ENCODE measurements around the gene LRP1B.
"Not testable (repeated sequence)": the region's sequence is repeated elsewhere in the genome, so short reads cannot be mapped to it uniquely, and the experiment has no call there.

Gene LRP1B

DNA sequence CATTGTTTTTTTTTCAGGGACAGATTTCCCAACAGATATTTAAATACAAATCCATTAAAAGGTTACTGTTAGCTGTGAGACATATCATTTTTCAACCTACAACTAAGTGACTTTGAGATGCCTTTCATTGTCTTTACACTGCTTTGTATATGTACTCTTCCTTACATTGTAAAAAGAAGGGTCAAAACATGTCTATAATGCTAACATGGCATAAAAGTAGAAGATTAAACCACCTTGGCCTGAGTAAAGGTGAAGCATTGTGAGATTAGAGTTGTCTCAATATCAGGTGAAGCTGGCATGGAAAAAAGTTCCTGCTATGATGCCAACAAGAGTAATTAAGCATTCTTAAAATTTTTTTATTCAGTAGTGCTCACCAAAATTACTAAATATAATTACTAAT lies 1842.1 kb downstream of the LRP1B start:
- no peak overlapping the region for H3K9ac ChIP-seq (ENCODE audit: low read length)
- no peaks in the 10 kb centered on the region for H3F3A ChIP-seq (ENCODE audit: insufficient read depth, low read length)
- no peaks in the 10 kb centered on the region for H3K4me1 ChIP-seq (ENCODE audit: low read length)
- no peaks in the 10 kb centered on the region for H3K9me2 ChIP-seq (replicated peaks; ENCODE audit: insufficient read depth, low read length)
- no peak overlapping the region for H3K4me3 ChIP-seq (ENCODE audit: low read length)
- no peaks in the 10 kb centered on the region for H3K9me3 ChIP-seq (replicated peaks; ENCODE audit: insufficient read depth, low read length)
- no peak overlapping the region for H3K4me2 ChIP-seq (ENCODE audit: low read depth, low read length)
- no peak overlapping the region for H3K27ac ChIP-seq (ENCODE audit: low read length)
- no peaks in the 10 kb centered on the region for H3K27me3 ChIP-seq (replicated peaks; ENCODE audit: insufficient read depth, low read length)
- TF ChIP-seq EZH2 (optimal IDR thresholded peaks at IDR 0.05; ENCODE audit: low read depth, low read length): no peak
- no peak for TF ChIP-seq EZH2phosphoT487 (IDR thresholded peaks at IDR 0.05; ENCODE audit: low read length)
- TF ChIP-seq, protein P1, sequence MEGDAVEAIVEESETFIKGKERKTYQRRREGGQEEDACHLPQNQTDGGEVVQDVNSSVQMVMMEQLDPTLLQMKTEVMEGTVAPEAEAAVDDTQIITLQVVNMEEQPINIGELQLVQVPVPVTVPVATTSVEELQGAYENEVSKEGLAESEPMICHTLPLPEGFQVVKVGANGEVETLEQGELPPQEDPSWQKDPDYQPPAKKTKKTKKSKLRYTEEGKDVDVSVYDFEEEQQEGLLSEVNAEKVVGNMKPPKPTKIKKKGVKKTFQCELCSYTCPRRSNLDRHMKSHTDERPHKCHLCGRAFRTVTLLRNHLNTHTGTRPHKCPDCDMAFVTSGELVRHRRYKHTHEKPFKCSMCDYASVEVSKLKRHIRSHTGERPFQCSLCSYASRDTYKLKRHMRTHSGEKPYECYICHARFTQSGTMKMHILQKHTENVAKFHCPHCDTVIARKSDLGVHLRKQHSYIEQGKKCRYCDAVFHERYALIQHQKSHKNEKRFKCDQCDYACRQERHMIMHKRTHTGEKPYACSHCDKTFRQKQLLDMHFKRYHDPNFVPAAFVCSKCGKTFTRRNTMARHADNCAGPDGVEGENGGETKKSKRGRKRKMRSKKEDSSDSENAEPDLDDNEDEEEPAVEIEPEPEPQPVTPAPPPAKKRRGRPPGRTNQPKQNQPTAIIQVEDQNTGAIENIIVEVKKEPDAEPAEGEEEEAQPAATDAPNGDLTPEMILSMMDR (IDR thresholded peaks at IDR 0.05; ENCODE audit: low read length): no peak
- H4K20me1 ChIP-seq (ENCODE audit: insufficient read depth, low read length): no peaks in the 10 kb centered on the region
- no peaks in the 10 kb centered on the region for H3K79me2 ChIP-seq (ENCODE audit: low read length)
- H3K36me3 ChIP-seq (replicated peaks; ENCODE audit: insufficient read depth, low read length): no peaks in the 10 kb centered on the region
- H2AFZ ChIP-seq (ENCODE audit: low read length): no peak overlapping the region
- DNase-seq: no peak

GRCh38 chr2:140288213-140288612 lies 1842.6 kb downstream of the LRP1B start:
- Histone ChIP-seq H3K4me3 (ENCODE audit: low read length) (no peak overlapping the region), H3K4me1 (ENCODE audit: low read length) (no peaks in the 10 kb centered on the region), H3F3A (ENCODE audit: insufficient read depth, low read length) (no peaks in the 10 kb centered on the region), H2AFZ (ENCODE audit: low read length) (no peak overlapping the region), H3K79me2 (ENCODE audit: low read length) (no peaks in the 10 kb centered on the region), H3K9ac (ENCODE audit: low read length) (no peak overlapping the region), H3K4me2 (ENCODE audit: low read depth, low read length) (no peak overlapping the region), H3K9me3 (replicated peaks; ENCODE audit: insufficient read depth, low read length) (no peaks in the 10 kb centered on the region), H3K27me3 (replicated peaks; ENCODE audit: insufficient read depth, low read length) (no peaks in the 10 kb centered on the region), H4K20me1 (ENCODE audit: insufficient read depth, low read length) (no peaks in the 10 kb centered on the region), H3K27ac (ENCODE audit: low read length) (no peak overlapping the region), H3K36me3 (replicated peaks; ENCODE audit: insufficient read depth, low read length) (no peaks in the 10 kb centered on the region), H3K9me2 (replicated peaks; ENCODE audit: insufficient read depth, low read length) (no peaks in the 10 kb centered on the region)
- no peak for TF ChIP-seq EZH2 (optimal IDR thresholded peaks at IDR 0.05; ENCODE audit: low read depth, low read length)
- TF ChIP-seq, protein P1 (IDR thresholded peaks at IDR 0.05; ENCODE audit: low read length): no peak
- DNase-seq: no peak

DNA sequence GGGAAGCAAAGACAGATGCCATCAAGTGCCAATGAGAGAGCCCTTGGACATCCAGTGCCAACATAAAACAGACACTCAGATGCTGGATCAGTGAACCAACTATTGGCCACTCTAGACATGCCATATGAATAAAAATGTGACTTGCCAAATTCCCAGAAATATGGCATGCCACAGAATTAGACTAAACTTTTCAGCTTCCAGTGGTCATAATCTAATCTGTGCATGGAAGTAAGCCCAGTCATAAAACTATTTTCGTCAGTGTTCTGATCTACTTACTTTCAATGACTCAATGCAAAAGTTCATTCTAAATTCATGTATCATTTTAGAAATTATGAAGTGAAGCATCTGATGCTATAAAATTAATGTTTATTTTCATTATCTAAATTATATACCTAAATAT lies 1844.4 kb downstream of the LRP1B start:
- H3K9me3 ChIP-seq (replicated peaks; ENCODE audit: insufficient read depth, low read length): no peaks in the 10 kb centered on the region
- no peaks in the 10 kb centered on the region for H3F3A ChIP-seq (ENCODE audit: insufficient read depth, low read length)
- H3K4me3 ChIP-seq (ENCODE audit: low read length): no peak overlapping the region
- no peaks in the 10 kb centered on the region for H3K79me2 ChIP-seq (ENCODE audit: low read length)
- H3K27ac ChIP-seq (ENCODE audit: low read length): no peak overlapping the region
- H3K4me1 ChIP-seq (ENCODE audit: low read length): no peaks in the 10 kb centered on the region
- no peaks in the 10 kb centered on the region for H3K9me2 ChIP-seq (replicated peaks; ENCODE audit: insufficient read depth, low read length)
- no peaks in the 10 kb centered on the region for H4K20me1 ChIP-seq (ENCODE audit: insufficient read depth, low read length)
- no peaks in the 10 kb centered on the region for H3K27me3 ChIP-seq (replicated peaks; ENCODE audit: insufficient read depth, low read length)
- H3K36me3 ChIP-seq (replicated peaks; ENCODE audit: insufficient read depth, low read length): no peaks in the 10 kb centered on the region
- no peak overlapping the region for H3K9ac ChIP-seq (ENCODE audit: low read length)
- TF ChIP-seq EZH2phosphoT487 (IDR thresholded peaks at IDR 0.05; ENCODE audit: low read length): no peak
- no peak for TF ChIP-seq EZH2 (optimal IDR thresholded peaks at IDR 0.05; ENCODE audit: low read depth, low read length)
- DNase-seq: no peak
- H2AFZ ChIP-seq (ENCODE audit: low read length): no peak overlapping the region
- H3K4me2 ChIP-seq (ENCODE audit: low read depth, low read length): no peak overlapping the region

DNA sequence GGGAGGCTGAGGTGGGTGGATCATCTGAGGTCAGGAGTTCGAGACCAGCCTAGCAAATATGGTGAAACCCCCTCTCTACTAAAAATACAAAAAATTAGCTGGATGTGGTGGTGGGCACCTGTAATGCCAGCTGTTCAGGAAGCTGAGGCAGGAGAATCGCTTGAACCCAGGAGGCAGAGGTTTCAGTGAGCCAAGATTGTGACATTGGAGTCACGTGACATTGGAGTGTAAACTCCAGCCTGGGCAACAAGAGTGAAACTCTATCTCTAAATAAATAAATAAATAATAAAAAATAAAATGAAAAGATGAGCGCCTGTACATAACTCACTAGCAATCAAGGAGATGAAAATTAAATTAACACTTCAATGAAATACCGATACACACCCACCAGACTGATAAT lies 1853.5 kb downstream of the LRP1B start:
- not testable (repeated sequence) for H3F3A ChIP-seq (ENCODE audit: insufficient read depth, low read length); H3K79me2 ChIP-seq (ENCODE audit: low read length); H3K9me3 ChIP-seq (replicated peaks; ENCODE audit: insufficient read depth, low read length); H3K36me3 ChIP-seq (replicated peaks; ENCODE audit: insufficient read depth, low read length); H4K20me1 ChIP-seq (ENCODE audit: insufficient read depth, low read length); H2AFZ ChIP-seq (ENCODE audit: low read length); H3K4me3 ChIP-seq (ENCODE audit: low read length); H3K27ac ChIP-seq (ENCODE audit: low read length); H3K9me2 ChIP-seq (replicated peaks; ENCODE audit: insufficient read depth, low read length); H3K9ac ChIP-seq (ENCODE audit: low read length); H3K27me3 ChIP-seq (replicated peaks; ENCODE audit: insufficient read depth, low read length); H3K4me1 ChIP-seq (ENCODE audit: low read length); H3K4me2 ChIP-seq (ENCODE audit: low read depth, low read length); DNase-seq
